Stimulated activated CD4-positive, alpha-beta T cell treated with anti-CD3 and anti-CD28 coated beads, Interleukin-4, amount 100 ng/mL, for 24 hours (primary cell): ENCODE data around the gene NCOA6.
"Not testable (repeated sequence)": the region's sequence is repeated elsewhere in the genome, so short reads cannot be mapped to it uniquely, and the experiment has no call there.

Source experiments
- DNase-seq: peaks from one replicate; pipeline ENCODE4 v3.0.0-alpha.2; 2020

NCOA6 gene

GRCh38 chr20:34824806-34825529 is 483 bp downstream of the NCOA6 start:
- peak; percentile 68 for DNase-seq

- peak; percentile 81 for DNase-seq
These were observed 1.0 kb downstream of the NCOA6 start for GRCh38 chr20:34824452-34824805.

- DNase-seq: no peak
These were observed 1.4 kb downstream of the NCOA6 start for GRCh38 chr20:34824026-34824425.

- DNase-seq: no peak
These were observed 4.5 kb downstream of the NCOA6 start for GRCh38 chr20:34820805-34821578.

- no peak for DNase-seq
These were observed 7.7 kb downstream of the NCOA6 start for GRCh38 chr20:34817801-34818200.

- no peak for DNase-seq
These were observed 8.4 kb downstream of the NCOA6 start for GRCh38 chr20:34817072-34817471.

GRCh38 chr20:34815636-34816035 is 9.8 kb downstream of the NCOA6 start:
- DNase-seq: no peak

- DNase-seq: no peak
These were observed 16.9 kb downstream of the NCOA6 start for GRCh38 chr20:34808583-34808982.

- not testable (repeated sequence) for DNase-seq
These were observed 17.4 kb downstream of the NCOA6 start for GRCh38 chr20:34807944-34808465.

- DNase-seq: no peak
These were observed 19.2 kb downstream of the NCOA6 start for GRCh38 chr20:34806255-34806654.

GRCh38 chr20:34798871-34799270 is 26.6 kb downstream of the NCOA6 start:
- DNase-seq: no peak

- no peak for DNase-seq
These were observed 27.1 kb downstream of the NCOA6 start for GRCh38 chr20:34798328-34798727.

- no peak for DNase-seq
These were observed 28.1 kb downstream of the NCOA6 start for GRCh38 chr20:34797012-34797995.

- no peak for DNase-seq
These were observed 31.4 kb downstream of the NCOA6 start for GRCh38 chr20:34794006-34794585.

GRCh38 chr20:34792687-34793363 is 32.6 kb downstream of the NCOA6 start:
- no peak for DNase-seq

GRCh38 chr20:34791289-34792020 is 34.0 kb downstream of the NCOA6 start:
- no peak for DNase-seq

GRCh38 chr20:34781220-34781619 is 44.2 kb downstream of the NCOA6 start:
- no peak for DNase-seq

GRCh38 chr20:34780291-34780690 is 45.2 kb downstream of the NCOA6 start:
- DNase-seq: not testable (repeated sequence)

- DNase-seq: no peak
These were observed 49.3 kb downstream of the NCOA6 start for GRCh38 chr20:34776177-34776576.

GRCh38 chr20:34774886-34775285 is 50.6 kb downstream of the NCOA6 start:
- DNase-seq: no peak

- no peak for DNase-seq
These were observed 51.0 kb downstream of the NCOA6 start for GRCh38 chr20:34774449-34774848.
